ENCODE measurements around the gene ANKRD6.

Gene ANKRD6

GRCh38 chr6:89682991-89683390 lies 250.0 kb downstream of the ANKRD6 start:
- in situ Hi-C loops (cut with MboI; ENCODE audit: low sequenced_read_pairs): no loop called here

All from HL-60/S4 treated with phorbol 12-myristate 13-acetate at 8.2 ng/mL for 4 days and 3 days (cell line).